DMS79 treated with DMSO at 0.1 percent for 48 hours (cell line): ENCODE results near the gene BUB3.

ENCODE experiments used
- DNase-seq: peaks from one replicate; lab custom pipeline; 2025; lab: John Stamatoyannopoulos, UW

BUB3 gene

GRCh38 chr10:123204127-123204461 lies 49.9 kb downstream of the BUB3 start:
- DNase-seq: no peak

GRCh38 chr10:123205041-123205440 lies 50.8 kb downstream of the BUB3 start:
- no peak for DNase-seq

- DNase-seq: no peak
Observed at GRCh38 chr10:123212063-123212462, 57.9 kb downstream of the BUB3 start.

GRCh38 chr10:123212640-123213039 lies 58.4 kb downstream of the BUB3 start:
- DNase-seq: no peak

GRCh38 chr10:123213192-123213591 lies 59.0 kb downstream of the BUB3 start:
- no peak for DNase-seq
